Stimulated activated CD8-positive, alpha-beta memory T cell treated with anti-CD3 and anti-CD28 coated beads, Interleukin-15, amount 100 ng/mL, for 48 hours (primary cell): ENCODE measurements around the gene CAPN15.

Experiments used
- DNase-seq, 2 donors: peaks; one replicate each; pipeline ENCODE4 v3.0.0-alpha.2; 2020; ENCODE audit warnings: low read depth in 2 of 2

The CAPN15 gene

DNA sequence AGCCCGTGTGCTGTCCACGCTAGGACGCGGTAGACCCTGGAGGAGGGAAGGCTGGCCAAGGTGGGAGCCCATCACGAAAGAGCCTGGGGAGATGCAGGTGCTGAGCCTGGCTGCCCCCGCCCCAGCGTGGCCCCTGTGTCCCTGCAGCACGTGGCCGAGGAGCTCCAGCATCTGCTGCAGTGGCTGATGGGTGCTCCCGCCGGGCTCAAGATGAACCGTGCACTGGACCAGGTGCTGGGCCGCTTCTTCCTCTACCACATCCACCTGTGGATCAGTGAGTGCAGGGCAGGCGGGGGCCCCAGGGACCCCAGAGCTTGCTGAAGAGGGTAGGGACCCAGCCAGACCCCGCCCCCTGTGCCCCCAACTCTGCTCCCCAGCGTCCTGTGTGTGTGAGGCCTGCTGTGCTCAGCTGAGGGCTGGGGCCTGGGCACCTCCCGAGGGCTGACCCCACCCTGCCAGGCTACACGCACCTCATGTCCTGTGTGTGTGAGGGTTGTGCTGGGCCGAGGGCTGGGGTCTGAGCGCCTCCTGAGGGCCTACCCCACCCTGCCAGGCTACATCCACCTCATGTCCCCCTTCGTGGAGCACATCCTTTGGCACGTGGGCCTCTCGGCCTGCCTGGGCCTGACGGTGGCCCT is 50.8 kb downstream of the CAPN15 start:
- no peak for DNase-seq

DNA sequence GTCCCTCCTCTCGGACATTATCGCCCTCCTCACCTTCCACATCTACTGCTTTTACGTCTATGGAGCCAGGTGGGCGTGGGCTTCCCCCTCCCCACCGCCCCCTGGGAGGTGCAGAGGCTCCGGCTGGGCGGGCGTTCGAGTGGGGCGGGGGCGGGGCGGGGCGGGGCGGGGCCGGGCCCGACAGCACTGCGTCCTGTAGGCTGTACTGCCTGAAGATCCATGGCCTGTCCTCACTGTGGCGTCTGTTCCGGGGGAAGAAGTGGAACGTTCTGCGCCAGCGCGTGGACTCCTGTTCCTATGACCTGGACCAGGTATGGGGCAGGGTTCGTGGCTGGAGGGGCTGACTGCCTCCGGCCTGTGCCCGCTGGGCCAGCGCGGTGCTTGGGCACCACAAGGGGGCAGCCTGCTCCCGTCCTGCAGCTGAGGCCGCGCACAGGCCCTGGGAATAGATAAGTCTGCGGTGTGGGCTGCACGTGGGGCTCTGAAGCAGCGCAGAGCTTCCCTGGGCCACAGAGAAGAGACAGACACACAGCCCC is 51.4 kb downstream of the CAPN15 start:
- DNase-seq, result peak; percentile 43 to 60

GRCh38 chr16:580141-580945 is 52.8 kb downstream of the CAPN15 start:
- no peak for DNase-seq

GRCh38 chr16:580946-581498 is 53.5 kb downstream of the CAPN15 start:
- DNase-seq, result no peak

DNA sequence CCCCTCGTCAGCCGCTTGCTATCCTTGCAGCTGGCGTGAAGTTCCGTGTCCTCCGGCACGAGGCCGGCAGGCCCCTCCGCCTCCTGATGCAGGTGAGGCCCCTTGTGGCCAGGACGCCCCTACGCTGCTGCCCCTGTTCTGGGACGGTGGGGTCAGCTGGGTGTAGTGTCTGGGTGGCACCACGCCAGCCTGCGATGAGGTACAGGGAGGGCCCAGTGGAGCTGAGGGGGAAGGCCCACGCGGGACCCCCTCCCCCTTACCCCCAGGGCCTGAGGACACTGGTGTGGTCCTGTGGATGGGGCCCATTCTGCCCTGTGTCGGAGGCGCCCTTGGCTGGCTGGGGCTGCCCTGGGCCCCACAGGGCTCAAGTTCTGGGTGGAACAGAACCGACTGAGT is 54.7 kb downstream of the CAPN15 start:
- no peak for DNase-seq

GRCh38 chr16:582614-583331 is 55.3 kb downstream of the CAPN15 start:
- no peak for DNase-seq

- no peak for DNase-seq
These were observed 55.9 kb downstream of the CAPN15 start for GRCh38 chr16:583470-583814.

GRCh38 chr16:583815-584591 is 56.5 kb downstream of the CAPN15 start:
- DNase-seq, result no peak

DNA sequence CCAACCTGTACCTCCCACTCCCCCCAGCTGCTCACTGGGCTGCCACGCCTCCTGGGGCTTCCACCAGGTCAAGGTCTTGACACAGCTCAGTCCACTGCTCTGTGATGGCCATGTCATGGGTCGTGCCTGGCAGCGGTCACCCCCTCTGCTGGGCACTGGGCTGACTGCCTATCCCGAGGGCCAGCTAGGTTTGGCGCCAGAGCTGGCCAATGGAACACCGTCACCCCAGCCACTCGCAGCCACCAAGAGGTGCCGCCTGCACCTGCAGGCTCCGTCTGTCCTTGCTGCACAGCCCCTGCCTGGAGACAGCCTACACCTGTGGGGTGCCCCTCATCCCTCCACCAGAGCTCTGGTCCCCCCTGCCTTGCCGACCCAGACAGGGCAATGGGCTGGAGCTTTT is 57.8 kb downstream of the CAPN15 start:
- DNase-seq, result no peak

DNA sequence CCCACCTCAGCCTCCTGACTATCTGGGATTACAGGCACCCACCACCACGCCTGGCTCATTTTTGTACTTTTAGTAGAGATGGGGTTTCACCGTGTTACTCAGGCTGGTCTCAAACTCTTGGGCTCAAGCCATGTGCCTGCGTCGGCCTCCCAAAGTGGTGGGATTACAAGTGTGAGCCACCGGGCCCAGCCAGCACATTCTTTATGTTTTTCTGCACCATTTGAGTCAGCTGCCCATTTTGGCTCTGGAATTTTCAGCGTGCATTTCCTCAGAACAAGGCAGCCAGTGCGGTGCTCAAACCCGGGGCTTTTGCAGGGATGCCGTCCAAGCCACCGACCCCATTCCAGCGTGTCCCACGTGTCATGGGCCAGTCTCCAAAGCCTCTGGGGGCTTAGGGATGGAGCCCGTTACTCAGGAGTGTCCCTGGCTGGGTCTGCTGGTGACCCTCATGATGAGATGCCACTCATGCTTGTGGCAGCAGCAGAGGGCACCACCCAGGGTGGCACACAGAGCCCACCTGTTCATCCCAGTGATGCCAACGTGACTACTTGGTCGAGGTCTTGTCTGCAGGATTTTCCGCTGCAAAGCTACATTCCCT is 58.6 kb downstream of the CAPN15 start:
- no peak for DNase-seq

DNA sequence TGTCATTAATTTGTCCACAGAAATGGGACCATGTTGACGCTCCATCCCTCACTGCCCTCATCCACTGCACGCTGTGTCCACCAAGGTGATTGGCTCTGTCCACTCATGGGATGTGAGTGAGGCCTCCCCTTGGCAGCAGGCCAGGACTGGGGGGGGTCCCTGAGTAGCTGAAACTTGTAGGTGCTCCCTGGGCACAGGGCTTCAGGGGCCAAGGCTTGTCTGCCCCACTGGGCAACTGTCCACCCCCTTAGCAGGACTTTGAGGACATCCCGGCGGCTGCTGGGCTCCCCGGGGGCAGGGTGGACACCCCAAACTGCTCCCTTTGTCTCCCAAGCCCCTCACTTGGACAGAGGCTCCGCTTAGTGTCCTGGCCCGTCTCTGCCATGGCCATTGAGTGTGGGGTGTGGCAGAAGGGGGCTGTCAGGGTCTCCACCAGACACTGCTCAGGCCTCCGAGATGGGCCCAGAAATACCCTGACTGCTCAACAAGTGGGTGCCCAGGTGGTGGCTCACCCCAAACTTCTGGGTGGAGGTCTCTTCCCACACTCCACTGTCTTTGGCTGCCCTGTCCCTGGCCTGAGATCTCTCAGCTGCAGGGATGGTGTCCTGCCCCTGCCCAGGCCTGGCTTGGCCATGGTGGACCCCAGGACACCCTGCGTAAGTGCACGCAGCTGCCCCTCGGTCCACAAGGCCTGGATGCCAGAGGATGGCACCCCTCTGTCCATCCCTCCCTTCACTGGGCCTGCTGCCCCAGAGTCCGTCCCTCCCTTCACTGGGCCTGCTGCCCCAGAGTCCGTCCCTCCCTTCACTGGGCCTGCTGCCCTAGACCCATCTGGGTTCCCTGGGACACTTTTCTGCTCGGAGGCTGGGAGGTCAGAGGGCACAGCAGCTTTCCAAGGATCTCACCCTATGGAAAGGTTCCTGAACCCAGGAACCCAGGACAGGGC is 59.4 kb downstream of the CAPN15 start:
- no peak for DNase-seq

- DNase-seq, result peak in 1 of 2 donors; percentile 39
These were observed 61.1 kb downstream of the CAPN15 start for GRCh38 chr16:588639-588888.

- peak; percentile 92 to 95 for DNase-seq
These were observed 61.6 kb downstream of the CAPN15 start for GRCh38 chr16:588889-589657.

GRCh38 chr16:589658-590187 is 62.2 kb downstream of the CAPN15 start, which contains the start of gene RAB40C:
TSS of gene RAB40C (plus strand) at chr16:590066. CDS start at chr16:590292, 226 bp downstream.
- DNase-seq, result peak; percentile 97 to 98

- no peak for DNase-seq
These were observed 62.8 kb downstream of the CAPN15 start for GRCh38 chr16:590188-590814.

DNA sequence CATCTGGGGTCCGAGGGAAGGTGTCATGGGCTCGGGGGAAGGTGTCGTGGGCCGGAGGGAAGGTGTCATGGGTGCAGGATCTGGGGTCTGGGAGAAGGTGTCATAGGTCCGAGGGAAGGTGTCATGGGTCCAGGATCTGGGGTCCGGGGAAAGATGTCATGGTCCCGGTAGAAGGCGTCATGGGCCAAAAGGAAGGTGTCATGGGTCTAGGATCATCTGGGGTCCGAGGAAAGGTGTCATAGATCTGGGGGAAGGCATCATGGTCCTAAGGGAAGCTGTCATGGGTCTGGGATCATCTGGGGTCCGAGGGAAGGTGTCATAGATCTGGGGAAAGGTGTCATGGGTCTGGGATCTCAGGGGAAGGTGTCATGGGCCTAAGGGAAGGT is 63.3 kb downstream of the CAPN15 start:
- DNase-seq, result no peak

- DNase-seq, result no peak
These were observed 63.7 kb downstream of the CAPN15 start for GRCh38 chr16:591231-591630.

DNA sequence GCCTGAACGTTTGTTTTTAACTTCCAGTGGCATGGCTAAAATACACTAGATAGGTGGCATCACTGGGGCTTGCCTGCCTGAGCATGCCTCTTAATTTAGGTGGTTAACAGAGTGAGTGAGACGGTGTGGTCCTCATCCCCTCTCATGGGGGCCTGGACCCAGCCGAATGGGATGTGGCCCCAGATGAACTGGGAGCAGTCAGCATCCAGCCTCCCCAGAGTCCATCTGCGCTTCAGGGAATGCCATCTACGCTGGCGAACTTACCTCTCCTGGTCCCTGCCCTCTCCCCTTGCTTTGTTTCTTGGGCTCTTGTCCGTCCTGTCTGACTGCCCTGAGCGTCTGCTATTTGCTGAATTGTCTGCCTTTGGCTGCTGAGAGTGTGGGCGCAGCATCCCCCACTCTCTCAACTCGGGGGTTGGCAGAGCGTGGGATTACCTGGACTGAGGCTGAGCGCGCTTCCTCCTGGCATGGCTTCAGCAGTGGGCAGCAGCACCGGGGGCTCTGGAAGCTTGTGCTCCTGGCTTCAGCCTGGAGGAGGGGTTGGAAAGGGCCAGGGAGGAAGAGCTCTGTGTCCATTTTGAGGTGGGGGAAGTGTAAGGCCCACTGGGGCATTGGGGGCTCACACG is 64.5 kb downstream of the CAPN15 start:
- no peak for DNase-seq
